LHCN-M2 (cell line): Measurements from ENCODE around the gene IMMP2L. TPM values are rescaled to one million over a fixed set of nuclear protein-coding genes. Genes with fewer than 3 reads are reported as not detected.
A peak's percentile ranks its signal among the peaks of the same experiment; 100 is the strongest.

Experiments
- DNase-seq: peaks from one replicate; pipeline ENCODE4 v3.0.0-alpha.2; 2012; ENCODE audit warnings: low read depth
- total RNA-seq: library from RNA; depleted of rRNA; stranded (reverse); fragments of >200 nt; gene quantifications from 2 replicates; pipeline ENCODE4 v1.2.3, GENCODE V29; 2014

Gene IMMP2L
- total RNA-seq, 1 experiment from 2014 or later: 6.4 TPM

DNA sequence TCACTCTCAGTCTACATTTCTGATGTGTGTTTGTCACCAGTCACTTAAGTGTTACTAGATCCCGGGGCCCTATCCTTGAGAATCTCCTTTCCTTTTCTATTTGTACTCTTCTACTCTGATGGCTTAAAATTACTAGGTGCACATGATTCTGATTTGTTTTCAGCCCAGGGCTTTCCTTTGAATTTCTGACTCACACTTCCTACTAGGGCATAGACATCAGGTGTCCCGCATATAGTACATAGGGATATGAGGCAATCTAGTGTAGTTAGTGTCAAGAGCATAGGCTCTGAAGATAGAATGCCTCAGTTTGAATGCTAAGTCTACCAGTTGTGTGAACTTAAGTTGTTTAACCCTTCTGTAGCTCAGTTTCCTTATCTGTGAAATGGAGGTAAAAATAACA, 520.7 kb downstream of the IMMP2L start:
- DNase-seq: no peak

- no peak for DNase-seq
These were observed 524.1 kb downstream of the IMMP2L start for GRCh38 chr7:111038185-111038584.

DNA sequence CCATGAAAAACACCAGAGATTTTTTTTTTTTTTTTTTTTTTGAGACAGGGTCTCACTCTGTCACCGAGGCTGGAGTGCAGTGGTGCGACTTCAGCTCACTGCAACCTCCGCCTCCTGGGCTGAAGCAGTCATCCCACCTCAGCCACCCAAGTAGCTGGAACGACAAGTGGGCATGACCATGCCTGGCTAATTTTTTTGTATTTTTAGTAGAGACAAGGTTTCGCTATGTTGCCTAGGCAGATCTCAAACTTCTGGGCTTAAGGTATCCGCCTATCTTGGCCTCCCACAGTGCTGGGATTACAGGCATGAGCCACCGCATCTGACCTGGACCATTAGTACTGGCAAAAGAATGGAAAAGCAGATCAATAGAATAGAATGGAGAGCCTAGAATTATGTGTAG, 530.4 kb downstream of the IMMP2L start:
- DNase-seq: no peak

- DNase-seq: no peak
These were observed 532.0 kb downstream of the IMMP2L start for GRCh38 chr7:111030336-111030735.

DNA sequence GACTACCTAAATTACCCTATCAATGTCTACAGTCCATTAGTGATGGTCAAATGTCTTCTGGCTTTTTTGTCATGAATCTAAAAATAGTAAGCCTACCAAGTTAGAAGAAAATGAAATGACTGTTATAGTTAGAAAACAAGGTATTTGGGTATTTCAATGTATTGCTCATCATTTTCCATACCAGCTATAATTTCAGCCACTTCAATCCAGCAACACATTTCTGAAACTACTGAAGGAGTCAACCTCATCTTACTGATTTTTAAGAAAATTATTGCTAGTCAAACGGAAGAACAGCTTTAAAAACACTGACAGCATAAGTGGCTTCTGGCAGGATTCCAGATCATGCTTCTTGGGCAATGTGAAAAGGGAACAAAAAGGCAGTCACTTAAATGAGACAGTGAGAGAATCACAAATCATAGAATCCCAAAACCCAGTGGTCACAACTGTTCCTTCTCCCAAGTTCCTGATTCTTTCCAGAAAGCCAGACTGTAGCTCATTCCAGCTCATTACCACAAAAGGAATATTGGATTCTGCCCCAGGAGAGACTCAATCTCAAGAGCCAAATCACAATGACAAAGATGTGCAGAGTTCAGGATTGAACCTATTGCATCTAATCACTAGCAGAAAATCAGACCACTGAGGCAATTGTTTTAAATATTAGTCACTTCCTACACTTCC, 532.6 kb downstream of the IMMP2L start:
- DNase-seq: peak; percentile 44

GRCh38 chr7:111029141-111029572, 533.1 kb downstream of the IMMP2L start:
- no peak for DNase-seq

- DNase-seq: no peak
These were observed 534.9 kb downstream of the IMMP2L start for GRCh38 chr7:111027396-111027795.

- no peak for DNase-seq
These were observed 535.5 kb downstream of the IMMP2L start for GRCh38 chr7:111026806-111027205.

GRCh38 chr7:111026343-111026742, 535.9 kb downstream of the IMMP2L start:
- no peak for DNase-seq

GRCh38 chr7:111025006-111025405, 537.3 kb downstream of the IMMP2L start:
- no peak for DNase-seq

- no peak for DNase-seq
These were observed 543.1 kb downstream of the IMMP2L start for GRCh38 chr7:111018960-111019736.

DNA sequence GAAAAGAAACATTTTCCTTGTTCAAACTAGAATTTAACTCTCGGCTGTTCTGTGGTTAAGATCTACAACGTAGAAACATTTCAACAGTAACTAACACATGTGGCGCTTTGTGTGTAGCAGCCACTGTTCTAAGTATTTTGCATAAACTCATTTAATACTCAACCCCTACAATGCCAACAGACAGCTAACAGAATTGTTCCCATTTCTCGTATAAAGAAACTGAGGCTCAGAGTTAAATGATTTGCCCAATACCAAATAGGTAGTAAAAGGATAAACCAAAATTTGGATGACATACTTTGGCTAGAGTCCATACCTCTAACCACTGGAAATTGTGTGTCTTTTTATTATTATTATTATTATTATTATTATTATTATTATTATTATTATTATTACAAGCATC, 543.8 kb downstream of the IMMP2L start:
- no peak for DNase-seq

DNA sequence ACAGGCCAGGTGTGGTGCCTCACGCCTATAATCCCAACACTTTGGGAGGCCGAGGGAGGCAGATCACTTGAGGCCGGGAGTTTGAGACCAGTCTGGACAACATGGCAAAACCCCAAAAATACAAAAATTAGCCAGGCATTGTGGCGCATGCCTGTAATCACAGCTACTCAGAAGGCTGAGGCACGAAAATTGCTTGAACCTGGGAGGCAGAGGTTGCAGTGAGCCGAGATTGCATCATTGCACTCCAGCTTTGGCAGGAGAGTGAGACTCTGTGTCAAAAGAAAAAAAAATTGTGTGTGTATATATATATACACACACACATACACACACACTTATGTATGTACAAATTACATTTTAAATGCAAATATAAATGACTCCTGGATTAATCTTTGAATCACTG, 548.2 kb downstream of the IMMP2L start:
- DNase-seq: no peak

- DNase-seq: no peak
These were observed 549.3 kb downstream of the IMMP2L start for GRCh38 chr7:111012799-111013675.

GRCh38 chr7:111012149-111012548, 550.1 kb downstream of the IMMP2L start:
- peak; percentile 5 for DNase-seq

- no peak for DNase-seq
These were observed 550.8 kb downstream of the IMMP2L start for GRCh38 chr7:111011520-111011919.

DNA sequence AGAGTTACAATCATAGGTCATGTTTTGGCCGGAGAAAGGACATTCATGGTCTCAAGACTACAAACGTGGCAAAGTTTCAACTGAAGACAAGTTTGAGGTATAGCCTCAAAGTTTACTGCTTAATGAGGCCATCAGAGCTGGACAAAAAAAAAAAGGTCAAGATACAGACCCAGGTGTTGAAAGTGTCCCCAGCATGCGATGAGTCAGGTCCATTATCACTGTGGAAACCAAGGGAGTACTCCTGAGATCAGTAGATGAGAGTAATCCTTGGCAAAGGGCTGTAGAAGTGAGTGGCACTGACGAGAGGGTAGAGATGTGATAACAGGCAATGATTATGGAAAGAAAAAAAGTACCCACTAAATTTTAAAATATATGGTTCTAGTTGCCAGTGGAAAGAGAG, 551.5 kb downstream of the IMMP2L start:
- DNase-seq: no peak

DNA sequence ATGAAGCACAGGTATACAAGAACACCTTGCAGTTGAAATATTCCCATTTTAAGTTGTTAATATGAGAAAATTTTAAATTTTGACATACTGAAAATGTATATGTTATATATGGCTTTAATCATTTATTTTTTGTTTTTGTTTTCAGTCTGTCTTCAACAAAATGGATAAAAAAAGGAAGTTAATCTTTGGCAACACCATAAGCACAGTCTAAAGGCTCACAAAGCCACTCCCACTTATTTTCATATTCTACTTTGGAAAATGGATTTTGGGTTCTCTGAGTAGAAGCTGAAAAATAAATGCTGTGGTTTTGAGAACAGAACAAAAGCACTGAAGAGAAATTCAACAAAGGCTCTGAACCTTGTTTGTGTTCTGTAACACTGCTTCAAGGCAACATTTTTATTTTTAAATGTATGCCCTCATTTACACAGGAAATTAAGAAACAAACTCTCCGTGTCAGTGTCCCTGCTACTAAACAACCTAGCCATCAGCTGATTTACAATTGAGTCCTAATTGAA, 552.7 kb downstream of the IMMP2L start:
- no peak for DNase-seq

DNA sequence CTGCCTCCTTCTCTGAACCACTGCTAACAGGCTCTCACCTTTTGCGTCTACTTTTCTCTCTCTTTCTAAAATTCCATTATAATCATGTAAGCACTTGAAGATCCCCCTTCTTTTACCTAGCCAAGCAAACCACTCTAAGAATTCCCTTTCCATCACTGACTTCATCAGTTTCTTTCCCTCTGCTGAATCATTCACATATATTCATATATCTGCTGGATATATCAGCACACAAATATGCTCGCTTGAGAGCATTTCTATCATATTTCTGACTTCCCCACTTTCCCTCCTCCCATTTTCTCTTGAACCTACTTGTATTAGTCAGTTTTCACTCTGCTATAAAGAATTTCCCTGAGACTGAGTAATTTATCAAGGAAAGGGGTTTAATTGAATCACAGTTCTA, 555.6 kb downstream of the IMMP2L start:
- no peak for DNase-seq

DNA sequence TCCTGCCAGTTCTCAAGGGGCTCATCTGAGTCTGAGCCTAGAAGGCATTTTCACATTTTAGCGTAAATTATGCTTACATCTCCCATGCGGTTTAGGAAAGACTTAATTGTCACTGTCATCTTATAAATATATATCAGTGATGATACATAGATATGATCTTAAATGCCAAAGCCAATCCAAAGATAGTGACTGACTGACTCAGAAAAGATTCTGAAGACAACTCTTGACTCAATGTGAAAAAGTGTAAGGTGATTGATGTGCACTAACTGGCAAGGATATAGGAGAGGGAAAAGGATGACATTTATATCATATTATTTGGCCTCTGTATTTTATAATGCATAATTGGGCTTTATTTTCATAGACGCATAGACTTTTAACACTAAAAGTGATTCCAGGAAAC, 556.3 kb downstream of the IMMP2L start:
- no peak for DNase-seq

- no peak for DNase-seq
These were observed 556.8 kb downstream of the IMMP2L start for GRCh38 chr7:111005445-111005844.

- no peak for DNase-seq
These were observed 557.9 kb downstream of the IMMP2L start for GRCh38 chr7:111004310-111004901.
